Stimulated activated CD8-positive, alpha-beta memory T cell treated with anti-CD3 and anti-CD28 coated beads, Interleukin-12 subunit alpha, Interleukin-12 subunit beta, amount 100 ng/mL, for 1 hour (primary cell): ENCODE results near the gene FAM120AOS.

Experiments
- DNase-seq: peaks from one replicate; pipeline ENCODE4 v3.0.0-alpha.2; 2020; ENCODE audit warnings: low read depth

Gene FAM120AOS

DNA sequence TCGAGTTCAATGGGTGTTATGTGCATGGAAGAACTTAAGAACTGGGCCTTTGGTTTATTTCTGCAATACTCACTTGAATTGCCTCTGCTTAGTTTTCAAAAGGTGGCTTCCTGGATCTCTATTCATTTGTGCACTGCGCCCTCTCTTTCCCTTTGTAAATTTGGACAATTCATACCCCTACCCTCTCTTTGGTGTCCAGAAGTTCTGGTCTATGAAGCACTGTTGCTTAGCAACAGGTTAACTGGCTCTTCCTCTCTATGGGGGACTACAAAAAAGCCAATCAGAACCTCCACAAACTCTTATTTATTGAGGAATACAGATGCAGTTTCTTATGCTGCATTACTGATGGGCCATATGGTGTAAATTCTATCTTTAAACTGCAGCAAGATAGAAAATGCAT is 15.4 kb downstream of the FAM120AOS start:
- no peak for DNase-seq

DNA sequence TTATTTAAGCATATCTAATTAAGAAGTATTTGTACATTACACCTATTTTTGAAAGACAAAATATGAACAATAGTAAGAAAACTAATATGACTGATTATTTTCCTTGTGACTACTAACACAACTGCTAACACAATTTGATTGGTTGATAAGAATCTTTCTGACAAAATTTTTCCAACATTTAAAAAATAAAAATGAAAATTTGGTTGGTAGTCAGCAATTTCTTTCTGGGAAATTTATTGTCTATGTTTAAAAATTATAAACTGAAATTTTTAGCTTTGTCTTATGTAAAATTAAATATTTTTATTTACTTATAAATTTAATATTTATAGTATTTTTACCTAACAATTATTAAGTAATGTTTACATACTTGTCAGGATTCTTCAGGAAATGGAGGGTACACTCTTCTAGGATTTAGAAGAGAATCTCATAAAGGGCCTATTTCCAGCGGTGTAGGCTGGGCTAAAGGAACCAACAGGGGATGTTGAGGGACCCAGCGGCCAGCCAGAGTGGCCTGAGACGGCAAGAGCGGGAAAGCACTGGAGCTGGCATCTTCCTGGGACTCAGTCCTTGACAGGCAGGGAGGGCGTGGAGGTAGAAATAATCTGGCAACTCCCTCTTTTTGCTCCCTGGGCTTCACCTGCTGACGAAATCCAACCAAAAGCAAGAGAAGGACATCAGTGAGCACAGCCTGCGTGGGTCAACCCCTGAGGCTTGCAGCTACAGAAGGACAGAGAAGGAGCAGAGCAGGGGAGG is 16.6 kb downstream of the FAM120AOS start:
- no peak for DNase-seq

DNA sequence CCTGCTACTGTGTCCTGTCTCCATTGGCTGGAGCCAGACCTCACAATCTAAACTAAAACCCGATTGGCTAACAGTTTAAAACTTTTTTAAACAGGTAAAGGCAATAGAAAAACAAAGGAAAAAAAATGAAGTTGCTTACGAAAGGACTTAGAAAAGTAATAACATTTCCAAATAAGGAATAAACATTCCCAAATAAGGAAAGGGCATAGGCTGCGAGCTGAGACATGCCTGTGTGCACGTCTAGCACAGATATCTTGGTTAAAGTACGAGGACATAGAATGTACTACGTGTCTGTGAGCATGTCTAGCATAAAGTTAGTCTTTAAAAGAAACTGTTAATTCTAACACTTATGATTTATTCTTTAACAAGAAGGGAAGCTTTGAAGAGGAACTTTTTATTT is 17.2 kb downstream of the FAM120AOS start:
- DNase-seq, result no peak

DNA sequence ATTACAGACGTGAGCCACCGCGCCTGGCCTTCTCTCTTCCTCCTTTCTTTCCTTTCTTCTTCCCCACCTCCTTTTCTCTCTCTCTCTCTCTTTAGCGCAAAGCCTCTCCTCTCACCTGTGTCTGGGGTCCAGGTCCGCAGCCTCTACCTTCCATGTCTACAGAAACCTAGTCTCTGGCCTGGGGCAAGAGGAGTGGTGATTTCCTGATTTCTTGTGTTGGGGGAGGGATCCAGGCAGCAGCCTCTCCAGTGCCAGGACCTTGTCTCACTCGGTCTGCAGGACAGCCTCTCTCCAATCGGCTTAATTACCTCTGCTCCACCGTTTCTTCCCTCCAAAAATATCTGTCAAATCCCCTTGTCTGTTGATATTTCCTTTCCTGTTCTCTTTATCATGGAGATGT is 18.0 kb downstream of the FAM120AOS start:
- DNase-seq, result no peak

DNA sequence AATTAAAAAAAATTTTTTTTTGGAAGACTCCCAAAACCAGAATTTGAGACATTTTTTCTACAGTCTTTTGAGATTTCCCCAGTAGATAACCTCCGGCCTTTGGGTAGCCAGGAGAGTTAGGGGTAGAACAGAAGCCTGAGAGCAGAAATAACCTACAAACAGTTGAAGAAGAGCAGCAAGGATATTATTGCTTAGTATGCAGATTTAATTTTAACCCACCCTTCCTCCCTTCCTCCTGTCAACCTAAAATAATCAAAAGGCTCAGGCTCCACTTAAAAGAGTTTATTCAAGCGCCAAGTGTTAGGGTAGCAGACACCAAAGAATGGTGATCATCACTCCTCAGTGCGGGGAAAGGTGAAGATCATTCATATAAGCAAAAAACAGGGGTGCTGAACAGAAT is 19.3 kb downstream of the FAM120AOS start:
- DNase-seq, result no peak

DNA sequence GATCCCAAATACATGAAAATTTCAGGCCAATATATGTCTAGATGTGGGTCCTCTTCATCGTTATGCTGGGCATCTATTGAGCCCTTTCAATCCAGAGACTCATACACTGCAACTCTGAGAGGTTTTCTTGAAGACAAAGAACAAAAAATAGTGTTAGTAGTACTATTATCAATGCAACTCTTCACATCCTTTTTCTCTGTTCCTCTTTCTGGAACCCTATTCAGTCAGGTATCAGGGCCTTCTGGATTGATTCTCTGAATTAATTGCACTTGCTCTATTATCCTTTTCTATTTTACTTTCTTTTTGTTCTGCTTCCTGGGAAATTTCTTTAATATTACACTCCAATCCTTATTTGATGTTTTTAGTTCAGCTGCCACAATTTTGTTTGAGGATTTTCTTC is 20.4 kb downstream of the FAM120AOS start:
- DNase-seq, result no peak

DNA sequence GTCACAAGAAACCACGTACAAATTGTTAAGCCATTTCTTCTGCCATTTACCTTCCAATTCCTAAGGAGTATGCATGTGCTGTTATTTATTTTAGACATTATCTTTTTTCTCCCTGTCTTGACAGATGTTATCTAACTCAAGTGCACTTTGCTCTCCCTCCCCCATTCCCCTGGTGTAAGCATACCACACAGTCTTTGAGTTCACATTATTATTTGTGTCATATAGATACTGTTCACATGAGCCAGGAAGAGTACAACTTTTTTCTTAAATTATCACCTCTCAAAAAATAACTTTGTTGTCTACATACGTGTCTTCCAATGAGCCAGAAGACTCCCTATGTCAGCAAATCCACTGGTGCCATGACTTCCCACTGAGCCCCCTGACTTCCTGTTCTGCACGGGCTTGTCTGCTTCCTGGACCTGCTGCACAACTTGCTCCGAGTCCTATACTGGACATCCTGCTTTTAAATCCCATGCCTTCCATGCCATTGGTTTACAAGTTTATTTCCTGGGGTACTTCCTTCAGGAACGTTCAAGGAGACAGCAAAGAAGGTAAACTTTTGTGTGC is 21.8 kb downstream of the FAM120AOS start:
- no peak for DNase-seq

DNA sequence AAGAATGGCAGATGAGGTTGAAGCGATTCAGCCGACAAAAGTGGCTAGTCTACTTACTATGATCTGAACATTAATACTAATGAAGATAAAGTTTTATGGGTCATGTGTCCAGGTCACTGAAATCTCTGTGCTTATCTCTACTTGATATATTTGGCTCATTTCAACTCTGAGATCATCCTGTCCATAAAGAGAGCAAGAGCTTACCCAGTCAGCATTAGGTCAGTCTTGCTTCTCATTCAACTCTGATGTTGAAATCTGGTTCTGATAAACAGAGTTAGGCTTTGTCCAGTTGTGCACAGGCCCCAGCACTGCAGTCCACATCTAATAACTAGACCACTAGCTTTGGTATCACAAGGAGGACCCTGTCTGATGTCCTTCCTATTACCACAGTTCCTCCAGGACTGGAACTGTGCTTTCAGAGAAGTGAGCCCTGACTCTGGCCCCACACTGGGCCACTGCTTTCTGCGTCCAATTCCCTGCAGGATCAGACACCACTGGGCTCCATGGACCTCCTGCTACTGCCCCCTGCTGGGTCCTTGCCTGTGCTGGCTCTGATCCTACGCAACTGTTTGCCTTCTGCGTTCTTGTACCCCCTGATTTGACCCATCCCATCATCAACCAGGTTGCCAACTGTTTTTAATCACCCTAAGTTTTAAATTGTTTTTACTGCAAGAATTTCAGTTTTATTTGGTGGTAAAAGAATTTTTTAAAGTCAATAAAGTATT is 25.6 kb downstream of the FAM120AOS start:
- DNase-seq, result no peak

DNA sequence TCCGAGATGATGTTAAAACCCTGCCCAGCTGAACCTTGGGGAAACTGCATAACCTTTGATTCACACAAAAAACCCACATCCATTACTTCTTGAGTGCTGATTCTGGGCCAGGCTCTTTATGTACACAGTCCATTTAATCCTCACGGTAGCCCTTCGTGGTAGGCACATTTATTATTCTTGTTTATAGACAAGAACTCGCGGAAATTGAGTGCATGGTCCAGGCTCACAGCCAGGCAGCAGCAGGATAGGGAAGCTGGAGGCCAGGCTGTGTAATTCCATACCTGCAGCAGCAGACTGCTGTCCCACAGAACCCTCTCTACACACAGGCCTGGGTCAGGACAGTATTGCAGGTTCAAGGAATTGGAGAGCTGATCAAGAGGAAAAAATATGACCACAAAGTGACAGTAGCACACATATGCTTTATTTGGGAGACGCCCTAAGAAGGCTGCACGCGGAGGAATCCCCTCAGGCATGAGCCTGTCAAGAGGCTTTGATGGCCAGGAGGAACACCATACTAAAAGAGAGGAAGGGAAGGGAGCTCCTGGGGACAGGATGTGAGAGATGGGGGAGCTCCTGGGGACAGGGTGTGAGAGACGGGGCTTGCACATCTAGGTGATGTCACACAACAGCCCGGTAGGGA is 30.3 kb downstream of the FAM120AOS start:
- no peak for DNase-seq

DNA sequence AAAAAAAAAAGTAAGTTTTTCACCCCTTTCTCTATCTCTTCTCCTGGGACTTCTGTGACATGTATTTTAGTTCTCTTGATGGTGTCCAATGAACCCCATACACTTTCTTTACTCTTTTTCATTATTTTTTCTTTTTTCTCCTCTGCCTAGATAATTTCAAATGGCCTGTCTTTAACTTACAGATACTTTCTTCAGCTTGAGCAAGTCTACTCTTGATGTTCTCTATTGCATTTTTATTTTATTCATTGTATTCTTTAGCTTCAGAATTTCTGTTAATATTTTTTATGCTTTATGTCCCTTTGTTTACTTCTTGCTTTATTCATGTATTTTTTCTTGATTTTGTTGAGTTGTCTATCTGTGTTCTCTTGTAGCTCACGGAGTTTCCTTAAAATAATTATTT is 34.4 kb downstream of the FAM120AOS start:
- no peak for DNase-seq

DNA sequence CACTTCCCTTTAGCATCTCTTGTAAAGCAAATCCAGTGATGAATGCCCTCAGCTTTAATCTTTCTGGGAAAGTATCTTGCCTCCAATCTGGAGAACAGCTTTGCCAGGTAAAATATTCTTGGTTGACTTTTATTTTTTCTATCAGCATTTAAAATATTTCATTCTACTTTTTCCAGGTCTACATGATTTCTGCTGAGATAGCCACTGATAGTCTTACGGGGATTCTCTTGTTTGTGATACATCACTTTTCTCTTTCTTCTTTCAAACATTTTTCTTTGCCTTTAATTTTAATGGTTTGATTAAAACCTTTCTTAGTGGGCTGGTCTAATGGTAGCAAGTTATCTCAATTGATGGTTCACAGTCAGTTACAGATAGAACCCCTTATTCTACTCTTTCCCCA is 35.8 kb downstream of the FAM120AOS start:
- DNase-seq, result no peak

DNA sequence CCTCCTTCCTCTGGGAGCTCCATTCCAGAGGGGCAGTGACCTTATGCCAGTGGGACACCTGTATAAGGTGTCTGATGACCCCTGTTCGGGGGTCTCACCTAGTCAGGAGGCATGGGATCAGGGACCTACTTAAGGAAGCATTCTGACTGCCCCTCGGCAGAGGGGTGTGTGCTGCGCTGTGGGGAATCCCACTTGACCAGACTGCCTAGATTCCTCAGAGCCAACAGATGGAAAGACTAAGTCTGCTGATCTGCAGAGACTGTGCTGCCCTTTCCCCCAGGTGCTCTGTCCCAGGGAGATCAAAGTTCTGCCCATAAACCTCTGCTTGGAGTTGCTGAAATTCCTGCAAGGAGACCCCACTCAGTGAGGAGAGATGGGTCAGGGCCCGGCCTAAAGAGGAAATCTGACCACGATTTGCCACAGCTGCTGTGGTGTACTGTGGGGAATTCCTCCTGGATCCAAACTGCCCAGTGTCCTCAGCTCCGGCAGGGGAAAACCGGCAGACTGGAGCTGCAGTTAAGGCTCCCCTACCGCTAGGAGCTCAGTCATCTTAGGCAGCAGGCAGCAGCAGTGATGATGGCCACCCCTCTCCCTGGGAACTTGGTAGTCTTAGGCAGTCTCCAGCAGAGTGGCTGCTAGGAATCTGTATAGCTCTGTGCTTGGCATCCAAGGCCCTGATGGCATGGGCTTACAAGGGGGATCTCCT is 36.7 kb downstream of the FAM120AOS start:
- no peak for DNase-seq

DNA sequence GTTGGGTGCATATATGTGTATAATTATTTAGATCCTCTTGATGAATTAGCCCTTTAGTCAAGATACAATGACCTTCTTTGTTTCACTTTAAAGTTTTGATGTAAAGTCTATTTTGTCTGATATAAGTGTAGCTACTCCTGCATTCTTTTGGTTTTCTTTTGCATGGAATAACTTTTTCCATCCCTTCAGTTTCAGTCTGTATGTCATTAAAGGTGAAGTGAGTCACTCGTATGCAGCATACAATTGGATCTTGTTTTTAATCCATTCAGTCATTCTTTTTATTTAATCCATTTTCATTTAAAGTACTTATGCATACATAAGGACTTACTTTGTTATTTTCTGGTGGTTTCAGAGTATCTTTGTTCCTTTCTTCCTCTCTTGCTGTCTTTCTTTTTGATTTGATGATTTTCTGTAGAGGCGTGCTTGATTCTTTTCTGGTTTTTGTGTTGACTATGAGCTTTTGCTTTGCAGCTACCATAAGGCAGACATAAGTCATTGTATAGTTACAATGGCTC is 38.1 kb downstream of the FAM120AOS start:
- DNase-seq, result no peak

DNA sequence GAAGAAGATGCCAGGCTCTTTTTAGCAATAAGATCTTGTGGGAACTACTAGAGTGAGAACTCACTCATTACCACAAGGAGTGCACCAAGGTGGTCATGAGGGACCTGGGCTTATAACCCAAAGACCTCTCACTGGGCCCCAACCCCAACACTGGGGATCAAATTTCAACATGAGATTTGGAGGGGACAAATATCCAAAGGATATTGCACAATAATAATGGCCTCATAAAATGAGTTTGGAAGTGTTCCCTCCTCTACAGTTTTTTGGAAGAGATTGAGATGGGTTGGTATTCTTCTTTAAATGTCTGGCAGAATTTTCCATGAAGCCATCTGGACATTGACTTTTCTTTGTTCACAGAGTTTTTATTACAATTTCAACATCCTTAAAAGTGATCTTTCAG is 39.9 kb downstream of the FAM120AOS start:
- no peak for DNase-seq

DNA sequence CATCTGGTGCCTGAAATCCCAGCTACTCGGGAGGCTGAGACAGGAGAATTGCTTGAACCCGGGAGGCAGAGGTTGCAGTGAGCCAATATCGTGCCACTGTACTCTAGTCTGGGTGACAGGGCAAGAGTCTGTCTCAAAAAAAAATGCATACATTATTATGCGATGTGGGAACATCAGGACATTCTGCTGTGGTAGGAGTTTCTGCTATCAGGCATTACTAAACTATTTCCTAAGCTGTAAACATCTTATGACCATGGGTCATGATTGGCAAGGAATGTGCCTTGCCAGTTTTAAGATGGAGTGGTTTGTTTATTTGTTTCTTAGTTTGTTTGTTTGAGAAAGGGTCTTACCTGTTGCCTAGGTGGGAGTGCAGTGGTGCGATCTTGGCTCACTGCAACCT is 47.0 kb downstream of the FAM120AOS start:
- no peak for DNase-seq

DNA sequence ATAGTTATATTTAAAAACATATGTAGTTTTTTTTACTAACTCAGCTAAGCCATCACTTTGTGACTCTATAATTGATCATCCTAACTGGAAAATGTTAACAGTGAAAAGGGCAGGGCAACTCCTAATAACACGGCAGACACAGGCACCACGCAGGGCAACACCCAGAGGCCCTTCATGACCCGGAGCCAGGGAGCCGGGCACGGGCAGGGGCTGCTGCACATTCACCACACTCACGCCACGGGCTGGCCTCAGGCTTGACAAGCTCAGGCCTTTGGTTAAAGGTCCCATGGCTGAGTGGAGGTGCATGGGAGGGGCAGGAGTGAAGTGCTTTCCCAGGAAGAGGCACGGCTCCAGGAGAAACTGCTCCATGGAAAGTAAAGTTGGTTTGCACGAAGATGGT is 54.9 kb downstream of the FAM120AOS start:
- no peak for DNase-seq

DNA sequence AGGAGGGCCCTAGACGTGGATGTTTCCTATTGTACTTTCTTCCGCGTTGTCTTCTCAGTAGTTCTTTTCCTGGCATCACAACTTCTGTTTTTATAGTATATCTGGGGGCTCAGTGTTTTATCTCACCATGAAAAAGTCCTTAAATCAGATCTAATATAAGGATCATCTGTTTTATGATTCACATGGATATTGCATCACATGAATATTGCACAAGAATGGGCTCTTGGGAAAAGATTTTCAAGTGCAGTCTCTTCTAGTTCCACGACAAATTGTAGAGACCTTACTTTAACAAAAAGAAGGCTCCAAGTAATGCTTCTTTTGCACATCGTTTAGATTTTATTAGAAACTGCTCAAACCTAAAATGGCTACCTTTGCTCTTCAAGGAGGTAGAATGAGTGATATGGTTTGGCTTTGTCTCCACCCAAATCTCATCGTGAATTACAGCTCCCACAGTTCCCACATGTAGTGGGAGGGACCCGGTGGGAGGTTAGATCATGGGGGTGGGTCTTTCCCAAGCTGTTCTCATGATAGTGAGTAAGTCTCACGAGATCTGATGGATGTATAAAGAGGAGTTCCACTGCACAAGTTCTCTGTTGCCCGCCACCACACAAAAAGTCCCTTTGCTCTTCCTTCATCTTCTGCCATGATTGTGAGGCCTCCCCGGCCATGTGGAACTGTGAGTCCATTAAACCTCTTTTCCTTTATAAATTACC is 55.6 kb downstream of the FAM120AOS start:
- DNase-seq, result no peak
